Activated CD4-positive, alpha-beta T cell treated with anti-CD3 and anti-CD28 coated beads, Interleukin-10, Interleukin-2, amounts not matched to agents 100 ng/mL and 50 ng/mL, durations not matched to agents 16 hours and 8 hours (primary cell): Measurements from ENCODE around the gene AP4S1.
"Not testable (repeated sequence)": the region's sequence is repeated elsewhere in the genome, so short reads cannot be mapped to it uniquely, and the experiment has no call there.

ENCODE experiments used
- DNase-seq: peaks from one replicate; pipeline ENCODE4 v3.0.0-alpha.2; 2020

The AP4S1 gene

DNA sequence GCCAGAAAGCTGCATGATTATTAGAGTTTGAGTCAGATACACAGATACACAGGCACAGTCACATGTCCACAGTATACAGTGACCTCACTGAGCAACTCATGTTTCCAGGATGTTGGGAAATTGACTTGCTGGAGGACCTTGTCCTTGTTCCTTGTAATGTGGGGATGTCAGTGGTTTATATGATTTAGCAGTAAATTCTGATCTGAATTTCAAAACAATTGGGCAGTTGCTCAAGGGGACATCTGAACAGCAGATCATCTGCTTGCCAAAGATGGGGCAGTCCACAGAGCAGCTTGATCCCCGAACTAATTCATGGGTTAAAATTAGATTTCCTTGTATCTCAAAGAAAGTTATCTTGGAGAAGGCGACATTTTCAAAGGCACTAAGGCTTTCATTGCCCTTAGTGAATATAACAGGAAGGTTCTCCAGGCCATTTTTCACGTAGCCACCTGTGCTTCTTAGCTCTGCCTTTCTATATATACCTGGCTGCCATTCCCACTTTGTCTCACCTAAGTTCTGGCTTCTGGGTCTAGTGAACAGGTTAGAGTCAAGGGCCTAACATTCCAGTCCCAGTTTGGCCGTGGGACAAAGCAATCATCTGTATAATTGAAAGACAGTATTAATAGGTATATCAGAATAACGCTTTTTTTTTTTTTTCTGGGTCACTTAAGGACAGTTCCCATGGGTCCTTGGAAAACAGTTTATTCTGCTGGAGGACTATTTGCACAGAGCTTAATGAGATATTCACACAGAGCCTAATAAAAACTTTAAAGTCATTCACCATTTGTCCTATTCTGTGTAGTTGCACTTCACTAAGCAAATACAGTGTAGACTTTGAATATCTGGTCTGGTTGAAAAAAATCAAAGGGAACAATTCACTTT is 65.7 kb downstream of the AP4S1 start:
- DNase-seq: no peak

DNA sequence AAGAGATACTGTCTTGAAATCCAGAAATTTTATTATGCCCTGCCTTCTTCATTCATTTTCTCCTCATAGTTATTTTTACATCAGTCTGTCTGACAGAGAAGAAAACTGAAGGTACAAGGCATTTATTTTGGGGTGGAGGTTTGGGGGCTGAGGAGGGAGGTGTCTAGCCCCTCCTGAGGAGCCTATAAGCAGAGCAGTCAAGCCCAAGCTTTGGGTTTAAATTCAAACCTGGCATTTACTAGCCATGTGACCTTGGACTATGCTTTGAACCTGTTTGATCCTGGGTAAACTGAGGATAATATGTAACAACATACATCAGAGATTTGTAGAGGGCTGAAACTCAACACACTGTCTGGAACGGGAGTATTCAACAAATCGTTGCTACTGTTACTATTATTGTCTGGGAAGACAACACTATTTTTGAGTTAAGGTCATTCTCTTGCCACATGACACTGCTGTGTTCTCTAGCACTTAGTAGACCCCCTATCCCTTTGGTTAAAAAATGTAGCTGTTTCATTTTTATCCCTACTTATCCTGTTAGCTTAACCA is 66.8 kb downstream of the AP4S1 start:
- no peak for DNase-seq

DNA sequence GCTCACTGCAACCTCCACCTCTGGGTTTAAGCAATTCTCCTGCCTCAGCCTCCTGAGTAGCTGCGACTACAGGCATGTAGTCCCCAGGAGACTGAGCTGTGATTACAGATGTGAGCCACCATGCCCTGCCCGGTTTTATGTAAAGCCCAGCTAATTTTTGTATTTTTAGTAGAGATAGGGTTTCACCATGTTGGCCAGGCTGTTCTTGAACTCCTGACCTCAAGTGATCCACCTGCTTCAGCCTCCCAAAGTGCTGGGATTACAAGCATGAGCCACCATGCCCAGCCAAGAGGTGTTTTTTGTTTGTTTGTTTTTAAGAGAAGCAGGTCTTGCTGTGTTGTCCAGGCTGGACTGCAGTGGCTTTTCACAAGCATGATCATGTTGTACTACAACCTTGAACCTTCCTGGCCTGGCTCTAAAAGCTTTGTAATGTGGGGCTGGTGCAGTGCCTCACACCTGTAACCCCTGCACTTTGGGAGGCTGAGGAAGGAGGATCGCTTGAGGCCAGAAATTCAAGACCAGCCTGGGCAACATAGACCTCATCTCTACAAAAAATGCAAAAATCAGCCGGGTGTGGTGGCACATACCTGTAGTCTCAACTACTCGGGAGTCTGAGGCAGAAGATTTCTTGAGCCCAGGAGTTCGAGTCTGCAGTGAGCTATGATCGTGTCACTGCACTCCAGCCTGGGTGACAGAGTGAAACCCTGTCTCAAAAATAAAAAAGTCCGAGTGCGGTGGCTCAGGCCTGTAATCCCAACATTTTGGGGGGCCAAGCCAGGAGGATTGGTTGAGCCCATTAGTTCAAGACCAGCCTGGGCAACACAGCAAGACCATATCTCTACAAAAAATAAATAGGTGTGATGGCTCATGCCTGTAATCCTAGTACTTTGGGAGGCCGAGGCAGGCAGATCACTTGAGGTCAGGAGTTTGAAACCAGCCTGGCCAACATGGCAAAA is 68.7 kb downstream of the AP4S1 start:
- not testable (repeated sequence) for DNase-seq

DNA sequence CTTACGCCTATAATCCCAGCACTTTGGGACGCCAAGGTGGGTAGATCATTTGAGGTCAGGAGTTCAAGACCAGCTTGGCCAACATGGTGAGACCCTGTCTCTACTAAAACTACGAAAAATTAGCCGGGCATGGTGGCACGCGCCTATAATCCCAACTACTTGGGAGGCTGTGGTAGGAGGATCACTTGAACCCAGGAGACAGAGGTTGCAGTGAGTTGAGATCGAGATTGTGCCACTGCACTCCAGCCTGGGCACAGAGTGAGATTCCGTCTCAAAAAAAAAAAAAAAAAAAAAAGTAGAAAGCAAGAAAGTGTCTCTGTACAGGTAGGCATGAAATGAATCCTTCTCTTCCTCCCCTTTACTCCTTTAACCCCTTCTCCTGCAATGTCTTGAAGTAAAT is 70.4 kb downstream of the AP4S1 start:
- DNase-seq: not testable (repeated sequence)

DNA sequence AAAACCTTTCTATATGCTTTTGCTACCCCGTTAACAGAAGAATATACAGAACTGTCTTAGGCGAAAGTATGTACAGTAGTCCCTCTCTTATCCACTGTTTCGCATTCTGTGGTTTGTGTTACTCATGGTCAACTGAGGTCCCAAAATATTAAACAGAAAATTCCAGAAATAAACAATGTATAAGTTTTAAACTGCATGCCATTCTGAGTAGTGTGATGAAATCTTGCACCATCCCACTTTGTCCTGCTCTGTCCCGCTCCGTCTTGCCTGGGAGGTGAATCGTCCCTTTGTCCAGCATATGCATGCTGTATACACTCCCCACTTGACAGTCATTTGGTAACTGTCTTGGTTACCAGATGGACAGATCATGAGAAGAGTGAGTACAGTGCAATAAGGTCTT is 70.8 kb downstream of the AP4S1 start:
- DNase-seq: no peak

DNA sequence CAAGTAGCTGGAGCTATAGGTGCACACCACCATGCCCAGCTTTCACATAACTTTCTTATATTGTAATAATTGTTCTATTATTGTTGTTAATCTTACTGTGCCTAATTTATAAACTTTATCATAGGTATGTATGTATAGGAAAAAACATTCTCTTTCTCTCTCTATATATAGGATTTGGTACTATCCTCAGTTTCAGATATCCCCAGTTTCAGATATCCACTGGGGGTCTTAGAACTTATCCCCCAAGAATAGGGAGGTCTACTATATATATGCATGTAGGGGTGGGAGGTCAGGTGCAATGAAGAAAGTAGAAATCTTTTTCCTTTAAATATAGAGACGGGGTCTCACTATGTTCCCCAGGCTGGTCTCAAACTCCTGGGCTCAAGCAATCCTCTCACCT is 71.6 kb downstream of the AP4S1 start:
- no peak for DNase-seq

DNA sequence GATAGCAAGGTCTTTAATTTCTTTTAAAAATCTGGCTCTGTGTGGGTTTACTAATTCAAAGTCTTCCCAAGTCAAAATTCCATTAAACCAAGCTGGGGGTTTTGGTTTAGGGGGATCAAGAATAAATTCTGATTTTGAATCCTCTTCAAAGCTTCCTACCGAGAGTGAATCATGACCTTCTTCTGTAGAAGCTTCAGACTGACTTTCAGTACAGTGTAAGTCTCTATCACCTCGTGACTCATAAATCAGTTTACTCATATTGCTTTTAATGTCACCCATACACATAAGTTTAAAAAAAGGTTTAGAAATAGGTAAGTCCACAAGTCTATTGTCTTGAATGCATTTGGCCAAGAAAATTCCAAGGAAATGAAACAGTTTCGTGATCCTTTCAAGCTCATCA is 81.3 kb downstream of the AP4S1 start:
- peak; percentile 10 for DNase-seq

DNA sequence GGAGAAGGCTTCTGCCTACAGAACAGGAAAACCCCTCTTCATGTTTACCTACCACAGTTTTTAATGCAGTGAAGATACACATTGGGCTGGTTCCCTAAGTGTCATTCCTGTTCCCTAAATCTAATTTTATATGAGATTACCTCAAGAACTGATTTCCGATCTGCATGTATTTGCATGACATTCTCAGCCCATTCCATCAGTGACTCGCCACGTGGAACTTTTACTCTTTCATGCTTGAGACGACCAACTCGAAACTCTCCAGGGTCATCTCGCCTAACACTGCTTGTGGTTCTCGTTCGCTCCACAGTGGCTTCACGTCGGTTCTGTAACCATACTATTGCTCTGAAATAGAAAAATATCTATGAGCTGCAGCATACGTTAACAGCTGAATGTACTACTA is 83.8 kb downstream of the AP4S1 start:
- no peak for DNase-seq

DNA sequence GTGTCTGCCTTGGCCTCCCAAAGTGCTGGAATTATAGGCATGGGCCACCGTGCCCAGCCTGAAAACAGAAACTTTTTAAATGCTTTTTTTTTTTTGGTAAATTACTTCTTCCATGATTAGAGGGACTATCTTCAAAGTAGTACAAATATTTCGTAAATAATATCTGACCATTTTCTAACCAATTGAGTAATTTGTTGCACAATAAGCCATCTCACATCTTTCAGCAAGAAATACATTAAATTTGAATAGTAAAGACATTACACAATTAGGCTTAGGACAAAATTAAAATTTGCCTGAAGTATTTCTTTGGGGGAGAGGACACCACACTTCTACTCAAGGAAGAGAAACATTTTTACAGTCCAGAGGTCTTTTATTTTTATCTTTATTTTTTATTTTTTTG is 85.4 kb downstream of the AP4S1 start:
- no peak for DNase-seq

DNA sequence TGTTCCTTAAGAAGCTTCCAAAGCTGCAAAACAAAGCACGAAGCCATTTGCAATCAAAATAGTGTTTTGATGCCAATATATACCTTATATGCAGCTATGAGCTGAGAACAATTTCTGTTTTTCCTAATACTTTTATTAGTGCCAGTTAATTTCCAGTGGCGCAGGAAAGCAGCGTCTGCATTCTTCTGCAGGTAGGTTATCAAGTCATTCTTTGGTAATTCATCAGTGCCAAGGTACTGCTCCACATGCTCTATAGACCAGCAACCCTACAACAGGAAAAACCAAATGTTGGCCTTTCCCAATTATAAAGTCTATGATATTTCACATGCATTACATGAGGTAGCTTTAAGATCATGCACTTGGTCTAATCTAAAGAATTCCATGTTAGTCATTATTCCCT is 88.3 kb downstream of the AP4S1 start:
- no peak for DNase-seq

DNA sequence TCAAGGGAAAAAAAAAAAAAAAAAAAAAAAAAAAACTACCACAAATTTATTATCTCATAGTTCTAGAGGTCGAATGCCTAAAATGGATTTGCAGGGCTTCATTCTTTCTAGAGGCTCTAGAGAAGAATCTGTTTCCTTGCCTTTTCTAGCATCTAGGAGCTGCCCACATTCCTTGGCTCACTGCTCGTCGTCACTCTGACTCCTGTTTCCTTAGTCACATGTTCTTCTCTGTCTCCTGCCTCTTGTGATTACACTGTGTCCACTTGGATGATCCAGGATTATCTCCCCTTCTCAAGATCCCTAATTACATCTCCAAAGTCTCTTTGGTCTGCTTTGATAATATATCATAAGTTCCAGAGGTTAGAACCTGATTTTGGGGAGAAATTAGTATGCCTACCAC is 93.4 kb downstream of the AP4S1 start:
- DNase-seq: no peak

DNA sequence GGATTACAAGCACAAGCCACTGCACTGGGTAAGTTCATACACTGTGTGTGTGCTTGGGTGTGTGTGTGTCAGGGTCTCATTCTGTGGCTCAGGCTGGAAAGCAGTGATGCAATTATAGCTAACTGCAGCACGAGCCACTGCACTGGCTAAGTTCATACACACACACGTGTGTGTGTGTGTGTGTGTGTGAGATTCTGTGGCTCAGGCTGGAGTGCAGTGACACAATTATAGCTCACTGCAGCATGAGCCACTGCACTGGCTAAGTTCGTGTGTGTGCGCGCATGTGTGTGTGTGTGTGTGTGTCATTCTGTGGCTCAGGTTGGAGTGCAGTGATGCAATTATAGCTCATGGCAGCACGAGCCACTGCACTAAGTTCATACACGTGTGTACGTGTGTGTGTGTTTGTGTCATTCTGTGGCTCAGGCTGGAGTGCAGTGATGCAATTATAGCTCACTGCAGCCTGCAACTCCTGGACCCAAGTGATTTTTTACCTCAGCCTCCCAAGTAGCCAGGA is 96.7 kb downstream of the AP4S1 start:
- DNase-seq: no peak

DNA sequence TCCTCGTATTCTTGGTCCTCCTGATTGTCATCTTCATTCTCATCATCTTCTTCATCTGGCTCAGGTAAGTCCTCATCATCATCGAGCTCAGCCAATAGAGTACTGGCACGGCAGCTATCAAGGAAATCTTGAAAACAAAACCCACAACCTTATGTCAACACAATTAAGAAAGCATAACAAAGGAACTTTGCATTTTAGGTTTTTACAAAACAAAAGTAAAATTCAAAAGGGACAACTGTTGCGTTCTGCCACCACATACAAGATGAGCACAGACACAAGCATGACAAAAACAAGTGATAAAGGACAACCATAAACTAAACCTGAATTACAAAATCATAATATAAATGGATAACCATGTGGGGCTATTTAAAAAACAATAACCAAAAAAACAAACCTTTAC is 97.5 kb downstream of the AP4S1 start:
- no peak for DNase-seq

DNA sequence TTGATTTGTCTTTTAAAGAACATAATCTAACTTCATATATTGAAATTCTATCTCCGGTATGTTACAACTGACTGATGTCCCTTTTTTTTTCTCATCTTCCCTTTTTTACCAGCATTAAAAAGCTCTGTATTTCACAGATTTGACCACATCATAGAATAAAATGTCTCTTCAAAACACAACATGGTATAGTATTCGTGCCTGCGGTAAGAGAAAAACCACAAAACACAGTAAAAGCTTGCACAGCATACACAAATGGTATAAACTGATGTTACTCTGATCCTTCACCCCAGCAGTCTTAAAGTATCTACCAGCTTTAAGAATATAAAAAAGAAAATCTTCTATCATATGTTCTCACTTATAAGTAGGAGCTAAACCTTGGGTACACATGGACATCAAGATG is 98.7 kb downstream of the AP4S1 start:
- peak; percentile 74 for DNase-seq

DNA sequence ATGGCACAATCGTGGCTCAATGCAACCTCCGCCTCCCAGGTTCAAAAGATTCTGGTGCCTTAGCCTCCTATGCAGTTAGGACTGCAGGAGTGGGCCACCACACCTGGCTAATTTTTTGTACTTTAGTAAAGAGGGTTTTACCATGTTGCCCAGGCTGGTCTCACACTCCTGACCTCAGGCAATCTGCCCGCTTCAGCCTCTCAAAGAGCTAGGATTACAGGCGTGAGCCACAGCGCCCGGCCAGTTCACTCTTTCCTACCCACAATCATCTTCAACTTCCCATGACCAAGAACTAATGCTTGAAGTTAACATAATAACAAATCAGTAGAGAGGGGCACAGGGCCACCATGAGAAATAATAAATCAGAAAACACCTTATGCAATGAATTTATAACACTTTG is 99.8 kb downstream of the AP4S1 start:
- DNase-seq: no peak

DNA sequence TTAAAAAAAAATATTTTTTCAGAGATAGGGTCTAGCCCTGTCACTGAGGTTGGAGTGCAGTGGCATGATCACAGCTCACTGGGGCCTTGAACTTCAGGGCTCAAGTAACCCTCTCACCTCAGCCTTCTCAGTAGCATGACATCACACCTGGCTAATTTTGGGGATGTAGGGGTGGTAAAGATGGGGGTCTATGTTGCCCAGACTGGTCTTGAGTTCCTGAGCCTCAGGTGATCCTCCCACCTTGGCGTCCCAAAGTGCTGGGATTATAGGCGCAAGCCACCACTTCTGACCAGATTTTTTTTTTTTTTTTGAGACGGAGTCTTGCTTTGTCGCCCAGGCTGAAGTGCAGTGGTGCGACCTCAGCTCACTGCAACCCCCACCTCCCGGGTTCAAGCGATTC is 101.2 kb downstream of the AP4S1 start:
- DNase-seq: no peak

DNA sequence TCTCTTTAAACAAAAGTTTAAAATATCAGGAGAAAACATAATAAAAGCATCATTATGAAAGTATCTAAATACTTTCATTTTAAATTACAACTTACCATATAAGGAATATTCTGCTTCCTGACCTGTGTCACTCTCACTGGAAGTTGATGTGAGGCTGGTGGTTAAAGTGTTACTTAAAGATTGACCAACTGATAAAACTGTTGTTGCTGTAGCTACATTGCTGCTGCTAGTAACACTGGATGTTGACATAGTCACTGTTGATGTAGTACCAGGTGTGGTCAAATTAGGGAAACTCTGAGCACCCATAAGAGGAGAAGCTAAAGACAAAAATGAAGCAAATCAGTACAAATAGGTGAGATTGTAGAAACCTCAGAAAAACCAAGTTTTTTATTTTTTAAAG is 102.2 kb downstream of the AP4S1 start:
- peak; percentile 87 for DNase-seq

DNA sequence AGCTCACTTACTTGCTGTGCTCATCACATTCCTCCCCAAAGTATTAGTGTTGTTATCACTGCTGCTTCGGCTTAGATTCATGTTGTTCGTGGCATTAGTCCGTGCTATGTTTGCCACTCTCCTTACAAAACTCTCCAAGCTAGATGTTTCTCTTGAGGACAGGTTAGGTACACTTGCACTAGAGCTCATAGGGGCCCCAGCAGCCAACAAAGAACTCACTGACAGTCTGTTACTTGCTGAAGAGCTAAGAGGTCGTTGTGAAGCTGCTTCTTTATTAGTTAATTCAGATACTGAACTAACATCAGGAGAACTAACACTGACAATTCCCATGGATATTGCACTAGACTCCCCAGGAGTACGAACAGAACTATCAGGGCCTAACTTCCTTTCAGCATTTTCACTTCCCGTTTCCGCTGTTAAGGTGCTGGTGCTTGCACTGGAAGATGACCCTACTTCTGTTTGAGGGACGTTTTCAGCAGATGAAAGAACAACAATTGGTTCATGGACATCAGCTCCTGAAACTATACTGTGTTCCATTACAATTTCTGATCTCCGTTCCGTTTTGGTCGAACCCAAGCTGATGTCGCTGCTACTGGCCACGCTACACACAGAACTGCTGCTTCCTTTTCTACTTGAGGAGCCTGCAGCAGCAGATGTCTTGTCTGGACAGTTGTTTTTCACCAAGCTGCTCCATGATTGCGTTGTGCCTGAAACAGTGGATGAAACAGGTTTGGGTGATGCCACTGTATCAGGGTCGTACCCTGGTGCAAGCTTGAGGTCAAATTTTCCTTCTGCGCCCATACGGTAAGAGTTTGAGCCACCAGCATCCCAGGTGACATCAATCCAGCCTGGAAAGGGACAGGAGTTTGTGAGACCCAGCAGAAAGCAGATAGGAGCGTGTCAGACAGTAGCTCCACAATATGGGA is 103.4 kb downstream of the AP4S1 start:
- DNase-seq: no peak

DNA sequence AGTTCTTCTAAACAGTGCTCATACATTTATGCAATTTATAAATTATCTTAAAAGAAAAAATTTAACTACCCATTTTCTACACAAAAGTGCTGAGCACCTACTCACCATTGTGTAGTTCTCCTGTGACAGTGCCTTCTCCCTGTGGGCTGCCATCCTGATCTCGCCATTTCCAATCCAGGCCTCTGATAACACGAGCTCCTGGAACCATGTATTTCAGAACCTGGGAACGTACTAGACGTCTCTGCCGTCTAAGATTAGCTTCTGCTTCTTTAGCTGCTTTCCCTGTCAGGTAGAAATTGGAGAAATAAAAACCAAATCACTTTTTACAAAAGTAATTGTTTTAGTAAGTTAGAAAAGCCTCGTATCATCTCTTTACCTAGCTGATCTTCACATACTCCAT is 107.7 kb downstream of the AP4S1 start:
- DNase-seq: no peak

DNA sequence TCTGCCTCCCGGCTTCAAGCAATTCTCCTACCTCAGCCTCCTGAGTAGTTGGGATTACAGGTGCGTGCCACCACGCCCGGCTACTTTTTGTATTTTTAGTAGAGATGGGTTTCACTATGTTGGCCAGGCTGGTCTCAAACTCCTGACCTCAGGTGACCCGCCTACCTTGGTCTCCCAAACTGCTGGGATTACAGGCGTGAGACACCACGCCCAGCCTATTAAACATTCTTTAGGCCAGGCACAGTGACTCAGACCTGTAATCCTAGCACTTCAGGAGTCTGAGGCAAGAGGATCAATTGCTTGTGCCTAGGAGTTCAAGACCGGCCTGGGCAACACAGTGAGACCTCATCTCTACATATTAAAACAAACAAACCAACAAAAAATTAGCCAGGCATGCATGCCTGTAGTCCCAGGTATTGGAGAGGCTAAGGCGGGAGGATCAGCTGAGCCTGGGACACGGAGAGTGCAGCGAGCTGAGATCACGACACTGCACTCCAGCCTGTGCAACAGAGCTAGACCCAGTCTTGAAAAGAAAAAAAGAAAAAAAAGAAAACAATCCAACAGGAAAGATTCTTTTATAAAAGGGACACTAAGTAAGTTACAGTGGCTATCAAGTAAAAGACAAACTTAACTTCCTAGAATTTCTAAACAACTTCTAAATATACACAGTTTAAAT is 111.9 kb downstream of the AP4S1 start:
- no peak for DNase-seq

DNA sequence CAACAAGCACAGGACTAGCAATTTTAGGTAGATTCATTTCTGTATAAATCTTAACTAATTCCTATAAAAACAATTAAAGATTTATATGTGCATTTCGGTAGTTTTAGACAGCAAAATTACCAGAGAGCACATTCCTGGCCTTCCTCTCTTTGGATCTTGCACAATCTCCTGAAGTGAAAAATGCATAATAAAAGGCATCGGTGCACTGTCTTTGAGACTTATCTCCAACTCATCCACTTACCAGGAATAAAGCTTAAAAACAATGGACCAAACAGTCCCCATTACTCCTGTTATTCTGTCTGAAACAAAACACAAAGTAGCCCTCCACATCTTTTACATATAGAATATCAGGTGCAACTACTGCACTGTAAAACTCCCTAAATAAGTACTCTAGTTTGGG is 112.9 kb downstream of the AP4S1 start:
- no peak for DNase-seq
